Ishikawa (cell line): ENCODE measurements around the gene MAPK1IP1L.

ENCODE experiments used
- RAD21 ChIP-seq: IDR thresholded peaks from 2 replicates; pipeline ENCODE4 v1.6.1; 2012; ENCODE audit warnings: low read depth
- TAF1 ChIP-seq: IDR thresholded peaks from 2 replicates; pipeline ENCODE4 v1.6.1; 2012; ENCODE audit warnings: low read depth, mild to moderate bottlenecking
- TF ChIP-seq, protein P1 (sequence below): IDR thresholded peaks from 2 replicates; pipeline ENCODE4 v1.6.1; 2012

DNA sequence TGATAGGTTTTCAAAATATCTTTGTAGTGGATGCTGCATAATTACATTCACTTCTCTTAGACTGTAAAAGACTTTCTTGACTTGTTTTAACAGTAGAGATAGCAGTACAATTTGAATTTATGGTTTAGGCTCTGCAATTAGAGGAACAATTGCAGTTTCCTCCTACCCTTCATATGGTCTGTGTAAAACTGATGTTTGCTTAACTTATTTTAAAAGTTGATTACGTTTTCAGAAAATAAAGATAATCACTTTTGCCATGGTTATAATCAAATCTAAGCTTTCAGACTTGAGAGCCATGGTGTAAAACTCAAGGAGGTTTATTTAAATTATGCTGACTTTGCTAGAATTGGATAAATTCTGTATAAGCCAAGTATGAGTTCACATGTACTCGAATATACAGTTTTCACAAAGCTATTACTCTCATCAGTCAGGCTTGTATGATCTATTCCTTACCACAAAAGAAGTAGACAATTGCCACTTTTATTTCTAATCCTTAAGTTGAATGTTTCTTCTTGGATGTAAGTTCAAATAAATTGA lies 2.5 kb upstream of the MAPK1IP1L start:
- TF ChIP-seq, protein P1, sequence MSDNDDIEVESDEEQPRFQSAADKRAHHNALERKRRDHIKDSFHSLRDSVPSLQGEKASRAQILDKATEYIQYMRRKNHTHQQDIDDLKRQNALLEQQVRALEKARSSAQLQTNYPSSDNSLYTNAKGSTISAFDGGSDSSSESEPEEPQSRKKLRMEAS: no peak
- TF ChIP-seq RAD21 (no peak), TAF1 (no peak)
